Nephron progenitor cell (in vitro differentiated cells): ENCODE results near the gene USP13.

Experiments used
- DNase-seq: peaks from one replicate; pipeline ENCODE4 v3.0.0; 2021
- H3K27ac Mint-ChIP-seq: 2 replicates; pipeline ENCODE4 v1.8.0; 2021; ENCODE audit warnings: mild to moderate bottlenecking, moderate library complexity, mixed read lengths
- H3K27me3 Mint-ChIP-seq: 2 replicates; pipeline ENCODE4 v1.8.0; 2021; ENCODE audit warnings: mild to moderate bottlenecking, low read depth, mixed read lengths; ENCODE audit not compliant: poor library complexity
- H3K36me3 Mint-ChIP-seq: 2 replicates; pipeline ENCODE4 v1.8.0; 2021; ENCODE audit warnings: low read depth, mixed read lengths
- H3K4me1 Mint-ChIP-seq: 2 replicates; pipeline ENCODE4 v1.8.0; 2021; ENCODE audit warnings: mixed read lengths
- H3K4me3 Mint-ChIP-seq: 2 replicates; pipeline ENCODE4 v1.8.0; 2021; ENCODE audit warnings: mild to moderate bottlenecking, moderate library complexity, mixed read lengths
- H3K9me3 Mint-ChIP-seq: 2 replicates; pipeline ENCODE4 v1.8.0; 2021; ENCODE audit warnings: mild to moderate bottlenecking, moderate library complexity, mixed read lengths
- TF ChIP-seq, protein P1 (sequence below): fragments of 200-600 bp; sonication (generic); IDR thresholded peaks from 2 replicates; pipeline ENCODE4 v1.5.0; 2021; ENCODE audit warnings: antibody characterized with exemption

USP13 gene

GRCh38 chr3:179608931-179609720 is 43.7 kb upstream of the USP13 start:
- Mint-ChIP-seq H3K27ac (no peak overlapping the region), H3K9me3 (no peaks in the 10 kb centered on the region), H3K36me3 (peaks cover 31% of the 10 kb centered on the region), H3K4me1 (peaks cover 20% of the 10 kb centered on the region), H3K4me3 (no peak overlapping the region), H3K27me3 (peaks cover 3% of the 10 kb centered on the region)
- TF ChIP-seq, protein P1, sequence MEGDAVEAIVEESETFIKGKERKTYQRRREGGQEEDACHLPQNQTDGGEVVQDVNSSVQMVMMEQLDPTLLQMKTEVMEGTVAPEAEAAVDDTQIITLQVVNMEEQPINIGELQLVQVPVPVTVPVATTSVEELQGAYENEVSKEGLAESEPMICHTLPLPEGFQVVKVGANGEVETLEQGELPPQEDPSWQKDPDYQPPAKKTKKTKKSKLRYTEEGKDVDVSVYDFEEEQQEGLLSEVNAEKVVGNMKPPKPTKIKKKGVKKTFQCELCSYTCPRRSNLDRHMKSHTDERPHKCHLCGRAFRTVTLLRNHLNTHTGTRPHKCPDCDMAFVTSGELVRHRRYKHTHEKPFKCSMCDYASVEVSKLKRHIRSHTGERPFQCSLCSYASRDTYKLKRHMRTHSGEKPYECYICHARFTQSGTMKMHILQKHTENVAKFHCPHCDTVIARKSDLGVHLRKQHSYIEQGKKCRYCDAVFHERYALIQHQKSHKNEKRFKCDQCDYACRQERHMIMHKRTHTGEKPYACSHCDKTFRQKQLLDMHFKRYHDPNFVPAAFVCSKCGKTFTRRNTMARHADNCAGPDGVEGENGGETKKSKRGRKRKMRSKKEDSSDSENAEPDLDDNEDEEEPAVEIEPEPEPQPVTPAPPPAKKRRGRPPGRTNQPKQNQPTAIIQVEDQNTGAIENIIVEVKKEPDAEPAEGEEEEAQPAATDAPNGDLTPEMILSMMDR = no peak
- no peak for DNase-seq

GRCh38 chr3:179610066-179610465 is 42.8 kb upstream of the USP13 start:
- H3K4me3 Mint-ChIP-seq = no peak overlapping the region
- H3K27ac Mint-ChIP-seq = no peak overlapping the region
- DNase-seq = no peak
- no peaks in the 10 kb centered on the region for H3K27me3 Mint-ChIP-seq
- TF ChIP-seq, protein P1 = no peak
- no peaks in the 10 kb centered on the region for H3K9me3 Mint-ChIP-seq
- peaks cover 12% of the 10 kb centered on the region for H3K4me1 Mint-ChIP-seq
- H3K36me3 Mint-ChIP-seq = peaks cover 31% of the 10 kb centered on the region

GRCh38 chr3:179613807-179614206 is 39.0 kb upstream of the USP13 start:
- DNase-seq = no peak
- Mint-ChIP-seq H3K27me3 (no peaks in the 10 kb centered on the region), H3K36me3 (peaks cover 34% of the 10 kb centered on the region), H3K4me3 (no peak overlapping the region), H3K4me1 (no peaks in the 10 kb centered on the region), H3K27ac (no peak overlapping the region), H3K9me3 (peaks cover 7% of the 10 kb centered on the region)
- TF ChIP-seq, protein P1 = no peak

- Mint-ChIP-seq H3K36me3 (peaks cover 42% of the 10 kb centered on the region), H3K4me3 (no peak overlapping the region), H3K27me3 (no peaks in the 10 kb centered on the region), H3K9me3 (peaks cover 15% of the 10 kb centered on the region), H3K4me1 (no peaks in the 10 kb centered on the region), H3K27ac (no peak overlapping the region)
- TF ChIP-seq, protein P1 = no peak
- no peak for DNase-seq
Measured at GRCh38 chr3:179615458-179616173, 37.2 kb upstream of the USP13 start.

DNA sequence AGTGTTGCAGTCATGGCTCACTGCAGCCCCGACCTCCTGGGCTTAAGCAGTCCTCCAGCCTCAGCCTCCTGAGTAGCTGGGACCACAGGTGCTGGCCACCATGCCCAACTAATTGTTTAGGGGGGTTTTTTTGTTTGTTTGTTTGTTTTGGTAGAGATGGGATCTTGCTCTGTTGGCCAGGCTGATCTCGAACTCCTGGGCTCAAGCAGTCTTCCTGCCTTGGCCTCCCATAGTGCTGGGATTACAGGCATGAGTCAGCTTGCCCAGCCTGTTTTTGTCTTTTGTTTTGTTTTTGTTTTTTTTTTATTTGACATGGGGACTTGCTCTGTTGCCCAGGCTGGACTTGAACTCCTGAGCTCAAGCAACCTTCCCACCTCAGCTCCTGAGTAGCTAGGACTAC is 30.8 kb upstream of the USP13 start:
- TF ChIP-seq, protein P1 = no peak
- H3K4me3 Mint-ChIP-seq = no peak overlapping the region
- H3K9me3 Mint-ChIP-seq = peaks cover 22% of the 10 kb centered on the region
- no peak for DNase-seq
- H3K27me3 Mint-ChIP-seq = no peaks in the 10 kb centered on the region
- H3K4me1 Mint-ChIP-seq = no peaks in the 10 kb centered on the region
- peaks cover 86% of the 10 kb centered on the region for H3K36me3 Mint-ChIP-seq
- H3K27ac Mint-ChIP-seq = no peak overlapping the region
